Activated CD4-positive, alpha-beta memory T cell treated with anti-CD3 and anti-CD28 coated beads, Interleukin-2, amount 10 ng/mL, durations not matched to agents 7 days and 5 days (primary cell): ENCODE results near the gene MINDY4. TPM values are rescaled to one million over a fixed set of nuclear protein-coding genes. Genes with fewer than 3 reads are reported as not detected.

Experiments used
- CTCF ChIA-PET: fragments of 350-600 bp; sonication (Branson Sonifier 250); formaldehyde crosslinking; loops from one replicate; lab custom pipeline; 2021; ENCODE audit warnings: antibody characterized with exemption, inconsistent platforms; lab: Charles Lee
- POLR2A ChIA-PET: fragments of 350-600 bp; sonication (Branson Sonifier 250); formaldehyde crosslinking; loops from one replicate; lab custom pipeline; 2021; ENCODE audit warnings: antibody characterized with exemption; lab: Charles Lee
- DNase-seq: peaks from one replicate; pipeline ENCODE4 v3.0.0-alpha.2; 2020
- H3K27ac Mint-ChIP-seq: one replicate; pipeline ENCODE4 v1.8.0; 2021; ENCODE audit warnings: mild to moderate bottlenecking, mixed read lengths
- H3K27me3 Mint-ChIP-seq: one replicate; pipeline ENCODE4 v1.8.0; 2021; ENCODE audit warnings: mixed read lengths
- H3K36me3 Mint-ChIP-seq: one replicate; pipeline ENCODE4 v1.8.0; 2021; ENCODE audit warnings: low read depth, mixed read lengths
- H3K4me1 Mint-ChIP-seq: one replicate; pipeline ENCODE4 v1.8.0; 2021; ENCODE audit warnings: mixed read lengths
- H3K4me3 Mint-ChIP-seq: one replicate; pipeline ENCODE4 v1.8.0; 2021; ENCODE audit warnings: mild to moderate bottlenecking, mixed read lengths
- H3K9me3 Mint-ChIP-seq: one replicate; pipeline ENCODE4 v1.8.0; 2021; ENCODE audit warnings: mixed read lengths
- total RNA-seq, 2 experiments: library from RNA; stranded (reverse); gene quantifications; one replicate each; pipeline ENCODE4 v1.2.3, GENCODE V29; 2021

MINDY4 gene
- total RNA-seq, 2 experiments from 2014 or later: 1.5 TPM

- CTCF ChIA-PET: no interaction called here
- Mint-ChIP-seq H3K9me3 (no peaks in the 10 kb centered on the region), H3K27ac (no peak overlapping the region), H3K4me3 (no peak overlapping the region), H3K4me1 (peaks cover 25% of the 10 kb centered on the region), H3K27me3 (no peaks in the 10 kb centered on the region), H3K36me3 (no peaks in the 10 kb centered on the region)
- POLR2A ChIA-PET: no interaction called here
- DNase-seq: no peak
Measured at GRCh38 chr7:30733216-30733615, 38.0 kb upstream of the MINDY4 start.

GRCh38 chr7:30733691-30734090, 37.5 kb upstream of the MINDY4 start:
- Mint-ChIP-seq H3K36me3 (no peaks in the 10 kb centered on the region), H3K4me3 (no peak overlapping the region), H3K27ac (no peak overlapping the region), H3K4me1 (peaks cover 25% of the 10 kb centered on the region), H3K27me3 (no peaks in the 10 kb centered on the region), H3K9me3 (no peaks in the 10 kb centered on the region)
- CTCF ChIA-PET: no interaction called here
- POLR2A ChIA-PET: no interaction called here
- DNase-seq: no peak

- CTCF ChIA-PET: no interaction called here
- H3K4me3 Mint-ChIP-seq: no peak overlapping the region
- H3K36me3 Mint-ChIP-seq: no peaks in the 10 kb centered on the region
- no peaks in the 10 kb centered on the region for H3K9me3 Mint-ChIP-seq
- H3K4me1 Mint-ChIP-seq: peaks cover 22% of the 10 kb centered on the region
- POLR2A ChIA-PET: no interaction called here
- DNase-seq: no peak
- no peak overlapping the region for H3K27ac Mint-ChIP-seq
- H3K27me3 Mint-ChIP-seq: no peaks in the 10 kb centered on the region
Measured at GRCh38 chr7:30734497-30734896, 36.7 kb upstream of the MINDY4 start.

- no peak overlapping the region for H3K27ac Mint-ChIP-seq
- POLR2A ChIA-PET: interaction anchor here (0.6 kb wide), 1 partner anchor 26 kb away, joined by 3 read pairs; no protein-coding TSS in a partner anchor
- peaks cover 21% of the 10 kb centered on the region for H3K4me1 Mint-ChIP-seq
- no peak for DNase-seq
- H3K36me3 Mint-ChIP-seq: no peaks in the 10 kb centered on the region
- no peak overlapping the region for H3K4me3 Mint-ChIP-seq
- CTCF ChIA-PET: no interaction called here
- no peaks in the 10 kb centered on the region for H3K27me3 Mint-ChIP-seq
- H3K9me3 Mint-ChIP-seq: no peaks in the 10 kb centered on the region
Measured at GRCh38 chr7:30735631-30736030, 35.6 kb upstream of the MINDY4 start.

GRCh38 chr7:30736291-30736690, 34.9 kb upstream of the MINDY4 start:
- Mint-ChIP-seq H3K4me3 (no peak overlapping the region), H3K27me3 (no peaks in the 10 kb centered on the region)
- CTCF ChIA-PET: interaction anchor here (7.2 kb wide), 1 partner anchor 33 kb away, joined by 95 read pairs; no protein-coding TSS in a partner anchor

GRCh38 chr7:30738026-30738915, 32.9 kb upstream of the MINDY4 start:
- Mint-ChIP-seq H3K9me3 (no peaks in the 10 kb centered on the region), H3K27me3 (no peaks in the 10 kb centered on the region), H3K36me3 (no peaks in the 10 kb centered on the region), H3K4me1 (peaks cover 20% of the 10 kb centered on the region), H3K4me3 (peak overlapping the region; percentile 12), H3K27ac (peak overlapping the region; percentile 71)
- CTCF ChIA-PET: interaction anchor here (1.1 to 7.2 kb wide), 12 partner anchors 10 to 189 kb away, joined by 3 to 95 read pairs (median 6); no protein-coding TSS in a partner anchor
- peak; percentile 19 for DNase-seq
- POLR2A ChIA-PET: interaction anchor here (0.6 to 4.3 kb wide), 8 partner anchors 11 to 144 kb away, joined by 3 to 35 read pairs (median 3); no protein-coding TSS in a partner anchor

More at GRCh38 chr7:30736291-30736690, 34.9 kb upstream of the MINDY4 start:
- Mint-ChIP-seq H3K36me3 (no peaks in the 10 kb centered on the region), H3K4me1 (peaks cover 21% of the 10 kb centered on the region), H3K27ac (no peak overlapping the region), H3K9me3 (no peaks in the 10 kb centered on the region)
- POLR2A ChIA-PET: interaction anchor here (0.6 kb wide), 1 partner anchor 25 kb away, joined by 3 read pairs; no protein-coding TSS in a partner anchor
- no peak for DNase-seq

- no peaks in the 10 kb centered on the region for H3K27me3 Mint-ChIP-seq
- no peak for DNase-seq
- no peaks in the 10 kb centered on the region for H3K9me3 Mint-ChIP-seq
- ChIA-PET CTCF (interaction anchor here (0.6 to 7.2 kb wide), 25 partner anchors 8 to 680 kb away, joined by 3 to 95 read pairs (median 5); partner anchors contain the start of gene CRHR2), POLR2A (interaction anchor here (1.0 to 4.3 kb wide), 3 partner anchors 12 to 130 kb away, joined by 3 to 35 read pairs (median 5); no protein-coding TSS in a partner anchor)
- no peak overlapping the region for H3K4me3 Mint-ChIP-seq
- H3K27ac Mint-ChIP-seq: no peak overlapping the region
- no peaks in the 10 kb centered on the region for H3K36me3 Mint-ChIP-seq
- H3K4me1 Mint-ChIP-seq: peaks cover 33% of the 10 kb centered on the region
Measured at GRCh38 chr7:30739691-30740090, 31.5 kb upstream of the MINDY4 start.

- peak; percentile 81 for DNase-seq
- H3K9me3 Mint-ChIP-seq: no peaks in the 10 kb centered on the region
- peaks cover 33% of the 10 kb centered on the region for H3K4me1 Mint-ChIP-seq
- H3K36me3 Mint-ChIP-seq: no peaks in the 10 kb centered on the region
- POLR2A ChIA-PET: interaction anchor here (0.6 to 4.3 kb wide), 3 partner anchors 13 to 383 kb away, joined by 3 to 35 read pairs (median 3); no protein-coding TSS in a partner anchor
- CTCF ChIA-PET: interaction anchor here (0.6 to 7.2 kb wide), 26 partner anchors 8 to 681 kb away, joined by 3 to 95 read pairs (median 5); partner anchors contain the start of gene CRHR2
- no peaks in the 10 kb centered on the region for H3K27me3 Mint-ChIP-seq
- no peak overlapping the region for H3K4me3 Mint-ChIP-seq
- no peak overlapping the region for H3K27ac Mint-ChIP-seq
Measured at GRCh38 chr7:30740417-30741181, 30.6 kb upstream of the MINDY4 start.

- Mint-ChIP-seq H3K4me1 (peaks cover 33% of the 10 kb centered on the region), H3K27me3 (no peaks in the 10 kb centered on the region), H3K36me3 (no peaks in the 10 kb centered on the region), H3K4me3 (no peak overlapping the region), H3K27ac (no peak overlapping the region), H3K9me3 (no peaks in the 10 kb centered on the region)
- ChIA-PET POLR2A (interaction anchor here (0.6 to 4.3 kb wide), 2 partner anchors 14 to 382 kb away, joined by 3 to 35 read pairs; no protein-coding TSS in a partner anchor), CTCF (interaction anchor here (1.0 to 7.2 kb wide), 10 partner anchors 8 to 219 kb away, joined by 3 to 95 read pairs (median 6); partner anchors contain the start of gene CRHR2)
- no peak for DNase-seq
Measured at GRCh38 chr7:30741289-30741688, 29.9 kb upstream of the MINDY4 start.

GRCh38 chr7:30743371-30744074, 27.7 kb upstream of the MINDY4 start:
- H3K27ac Mint-ChIP-seq: no peak overlapping the region
- no peak for DNase-seq
- H3K4me3 Mint-ChIP-seq: no peak overlapping the region
- no peaks in the 10 kb centered on the region for H3K9me3 Mint-ChIP-seq
- ChIA-PET CTCF (no interaction called here), POLR2A (no interaction called here)
- peaks cover 18% of the 10 kb centered on the region for H3K4me1 Mint-ChIP-seq
- H3K36me3 Mint-ChIP-seq: no peaks in the 10 kb centered on the region
- no peaks in the 10 kb centered on the region for H3K27me3 Mint-ChIP-seq

- DNase-seq: peak; percentile 38
- ChIA-PET CTCF (interaction anchor here (0.7 kb wide), 1 partner anchor 234 kb away, joined by 3 read pairs; no protein-coding TSS in a partner anchor), POLR2A (no interaction called here)
- Mint-ChIP-seq H3K27me3 (no peaks in the 10 kb centered on the region), H3K4me3 (no peak overlapping the region), H3K9me3 (no peaks in the 10 kb centered on the region), H3K4me1 (peaks cover 14% of the 10 kb centered on the region), H3K36me3 (no peaks in the 10 kb centered on the region), H3K27ac (no peak overlapping the region)
Measured at GRCh38 chr7:30744075-30744417, 27.2 kb upstream of the MINDY4 start.
